ENCODE measurements around the gene DHFR2.
"Not testable (repeated sequence)": the region's sequence is repeated elsewhere in the genome, so short reads cannot be mapped to it uniquely, and the experiment has no call there.

The DHFR2 gene

GRCh38 chr3:94062513-94063404, at the start of gene DHFR2, which contains the start of gene NSUN3:
Gene DHFR2 (minus strand): TSS chr3:94062916. CDS start chr3:94061511, 1,405 bp downstream.
Gene NSUN3 (plus strand): TSS chr3:94063061. CDS start chr3:94063127, 66 bp downstream.
- peak; percentile 97 for FAIRE-seq

GRCh38 chr3:94110854-94111253, 48.1 kb upstream of the DHFR2 start:
- FAIRE-seq = no peak

DNA sequence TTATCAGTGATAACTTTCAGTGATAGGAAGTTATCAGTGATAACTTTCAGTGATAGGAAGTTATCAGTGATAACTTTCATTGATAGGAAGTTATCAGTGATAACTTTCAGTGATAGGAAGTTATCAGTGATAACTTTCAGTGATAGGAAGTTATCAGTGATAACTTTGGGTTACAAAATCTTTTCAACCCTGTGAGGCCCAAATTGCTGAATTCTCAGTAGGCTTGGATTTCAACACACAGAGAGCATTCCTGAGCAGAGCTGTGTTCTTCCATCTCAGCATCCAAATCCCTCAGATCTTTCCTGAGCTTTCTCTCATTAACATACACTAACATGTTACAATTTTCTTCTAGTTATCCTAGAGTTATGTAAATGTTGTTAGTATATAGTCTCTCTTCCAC, 47.5 kb upstream of the DHFR2 start:
- not testable (repeated sequence) for FAIRE-seq

- no peak for FAIRE-seq
Measured at GRCh38 chr3:94106268-94106667, 43.6 kb upstream of the DHFR2 start.

DNA sequence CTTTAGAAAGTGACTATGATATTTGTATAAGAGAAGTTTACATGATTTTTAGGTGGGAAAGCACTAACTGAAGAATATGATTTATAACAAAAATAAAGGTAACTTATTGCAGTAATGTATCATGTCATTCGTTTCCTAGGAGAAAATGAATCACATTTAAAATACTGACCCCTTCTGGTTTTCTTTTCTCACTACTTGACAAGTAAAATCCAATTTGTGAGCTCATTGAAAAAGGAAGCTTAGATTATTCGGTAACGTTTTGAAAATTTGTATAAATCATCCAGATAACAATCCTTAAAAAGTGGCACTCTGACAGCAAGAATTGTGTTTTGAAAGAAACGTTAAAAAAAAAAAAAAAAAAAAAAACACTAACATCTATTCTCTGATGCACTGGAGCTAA, 39.1 kb upstream of the DHFR2 start:
- no peak for FAIRE-seq

- FAIRE-seq = no peak
Measured at GRCh38 chr3:94099311-94099710, 36.6 kb upstream of the DHFR2 start.

DNA sequence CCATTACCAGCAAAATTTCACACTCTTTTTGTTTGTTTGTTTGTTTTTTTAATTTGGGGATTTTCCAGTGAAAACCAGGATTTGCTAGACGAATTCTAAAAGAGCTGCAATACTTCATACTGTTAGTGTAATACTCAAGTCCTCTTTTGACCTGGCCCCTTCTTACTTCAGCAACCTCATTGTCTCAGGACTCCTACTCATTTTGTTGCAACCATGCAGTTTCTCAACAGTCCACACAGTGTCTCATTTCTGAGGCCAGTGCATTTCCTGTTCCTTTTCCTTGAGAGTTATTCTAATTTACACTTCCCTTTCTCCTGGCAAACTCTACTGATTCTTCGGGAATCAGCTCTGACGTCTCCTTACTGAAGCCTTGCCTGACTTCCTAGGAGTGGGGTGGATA, 35.7 kb upstream of the DHFR2 start:
- FAIRE-seq = no peak

DNA sequence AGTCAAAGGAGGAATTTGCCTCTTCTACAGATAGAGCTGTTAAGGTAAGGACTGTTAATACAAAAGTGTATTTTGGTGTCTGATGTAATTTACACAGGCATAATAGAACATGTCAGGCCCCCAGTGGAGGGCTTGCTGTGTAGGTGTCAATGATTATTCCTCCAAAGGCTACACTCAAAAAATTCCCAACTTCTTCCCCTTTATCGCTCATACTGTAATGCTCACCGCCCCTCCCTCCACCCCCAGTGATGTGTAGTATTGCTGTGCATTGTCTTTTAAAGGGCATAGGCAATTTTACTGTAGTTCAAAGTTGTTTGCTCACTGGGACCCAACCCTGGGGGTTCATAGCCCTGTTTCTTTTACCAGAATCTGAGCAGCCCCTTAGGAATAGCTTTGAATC, 32.4 kb upstream of the DHFR2 start:
- FAIRE-seq = no peak

GRCh38 chr3:94093151-94093550, 30.4 kb upstream of the DHFR2 start:
- no peak for FAIRE-seq

- no peak for FAIRE-seq
Measured at GRCh38 chr3:94092086-94092485, 29.4 kb upstream of the DHFR2 start.

- no peak for FAIRE-seq
Measured at GRCh38 chr3:94089126-94089525, 26.4 kb upstream of the DHFR2 start.

DNA sequence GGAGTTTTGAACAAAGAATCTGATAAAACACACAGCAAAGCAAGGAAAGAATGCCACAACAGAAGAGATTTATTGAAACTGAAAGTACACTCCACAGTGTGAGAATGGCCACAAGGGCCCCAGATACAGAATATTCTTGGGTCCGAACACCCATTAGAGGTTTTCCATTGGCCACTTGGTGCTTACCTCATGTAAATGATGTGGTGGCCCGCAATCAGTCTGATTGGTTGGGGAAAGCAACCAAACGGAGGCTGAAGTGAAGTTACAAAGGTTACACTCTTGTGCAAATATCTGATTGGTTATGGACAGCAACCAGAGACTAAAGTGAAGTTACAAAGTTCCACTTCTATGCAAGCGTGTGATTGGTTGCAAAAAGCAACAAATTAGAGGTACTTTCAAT, 20.5 kb upstream of the DHFR2 start:
- no peak for FAIRE-seq

DNA sequence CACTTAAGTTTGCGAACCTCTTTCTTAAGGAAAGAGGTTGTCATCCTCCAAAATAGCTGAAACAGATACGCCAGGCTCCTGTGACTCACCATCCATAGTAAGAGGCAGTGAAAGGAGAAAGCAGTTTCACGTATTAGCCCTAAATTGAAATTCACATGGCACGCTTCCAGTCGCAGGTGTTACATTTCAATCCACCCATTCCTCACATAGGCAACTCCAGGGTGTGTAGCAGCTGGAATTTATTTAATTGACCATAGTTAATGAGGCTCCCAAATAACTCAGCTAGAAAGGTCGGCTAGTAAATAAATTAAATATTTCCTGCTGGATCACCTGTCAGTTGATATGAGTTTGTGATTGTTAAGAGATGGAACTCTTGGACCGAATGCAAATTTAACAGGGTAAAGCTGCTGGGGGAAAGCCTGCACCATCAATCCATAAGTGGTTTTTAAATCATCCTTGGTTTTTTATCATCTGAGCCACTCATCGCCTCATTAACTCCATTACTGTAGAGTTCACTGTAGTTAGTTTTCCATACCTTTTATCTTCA, 19.7 kb upstream of the DHFR2 start:
- FAIRE-seq = peak; percentile 89

DNA sequence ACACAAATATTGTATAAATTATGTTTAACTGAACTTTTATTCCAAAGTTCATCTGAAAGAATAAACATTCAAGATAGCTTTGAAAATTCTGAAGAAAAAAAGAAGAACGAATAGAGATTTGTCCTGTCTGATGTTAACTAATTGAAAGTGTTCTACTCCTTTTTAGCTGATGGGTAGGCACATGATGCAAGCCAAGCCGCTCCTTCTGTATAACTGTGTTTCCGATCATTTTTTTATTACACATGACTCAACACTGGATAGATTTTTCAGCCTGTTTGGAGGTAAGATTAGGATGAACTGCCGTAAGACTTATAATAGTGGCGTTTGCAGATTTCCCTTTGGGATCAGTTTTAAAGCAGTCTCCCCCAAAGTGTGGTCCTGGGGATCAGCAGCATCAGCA, 19.2 kb upstream of the DHFR2 start:
- peak; percentile 21 for FAIRE-seq

- not testable (repeated sequence) for FAIRE-seq
Measured at GRCh38 chr3:94080552-94080951, 17.8 kb upstream of the DHFR2 start.

DNA sequence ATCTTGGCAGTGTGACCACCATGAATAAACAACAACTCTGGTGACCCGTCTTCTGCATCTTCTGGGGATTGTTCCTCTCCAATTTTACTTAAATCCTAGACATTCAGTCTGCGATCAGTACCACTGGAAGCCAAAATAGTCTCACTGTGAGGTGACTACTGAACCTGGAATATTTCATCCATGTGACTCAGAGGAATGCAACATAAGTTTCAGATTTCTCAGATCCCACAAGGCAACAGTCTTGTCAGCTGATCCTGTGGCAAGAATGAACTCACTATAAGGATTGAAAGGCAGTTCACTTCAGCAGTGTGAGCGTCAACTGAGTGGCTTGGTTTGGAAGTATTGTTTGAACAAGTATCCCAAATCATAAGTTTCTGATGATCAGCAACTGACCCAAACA, 13.3 kb upstream of the DHFR2 start:
- no peak for FAIRE-seq

DNA sequence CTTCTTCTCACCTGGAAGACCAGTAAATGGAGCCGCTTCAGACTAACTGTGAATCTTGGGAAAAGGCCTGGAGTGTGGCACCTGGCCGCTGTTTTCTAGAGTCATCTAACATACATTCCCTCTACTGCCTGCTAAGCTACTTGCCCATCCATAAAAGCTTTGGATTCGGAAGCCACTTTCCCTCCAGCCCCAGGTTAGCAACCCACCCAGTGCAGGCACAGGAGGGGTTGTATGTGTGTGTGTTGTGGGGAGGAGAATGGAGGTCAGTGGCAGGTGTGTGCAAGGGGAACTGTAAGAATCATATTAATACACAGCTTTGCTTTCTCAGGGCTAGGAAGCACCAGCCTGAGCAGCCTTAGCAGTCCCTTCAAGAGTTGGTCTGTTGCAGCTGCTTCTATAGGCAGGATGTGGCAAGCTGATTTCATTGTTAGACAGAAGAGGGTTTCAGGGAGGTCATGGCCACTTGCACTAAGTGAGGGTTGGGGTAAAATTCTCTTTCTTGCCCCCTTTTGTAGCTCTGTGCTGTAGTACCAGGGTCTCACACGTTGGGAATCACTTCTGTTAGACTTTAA, 9.1 kb upstream of the DHFR2 start:
- no peak for FAIRE-seq

DNA sequence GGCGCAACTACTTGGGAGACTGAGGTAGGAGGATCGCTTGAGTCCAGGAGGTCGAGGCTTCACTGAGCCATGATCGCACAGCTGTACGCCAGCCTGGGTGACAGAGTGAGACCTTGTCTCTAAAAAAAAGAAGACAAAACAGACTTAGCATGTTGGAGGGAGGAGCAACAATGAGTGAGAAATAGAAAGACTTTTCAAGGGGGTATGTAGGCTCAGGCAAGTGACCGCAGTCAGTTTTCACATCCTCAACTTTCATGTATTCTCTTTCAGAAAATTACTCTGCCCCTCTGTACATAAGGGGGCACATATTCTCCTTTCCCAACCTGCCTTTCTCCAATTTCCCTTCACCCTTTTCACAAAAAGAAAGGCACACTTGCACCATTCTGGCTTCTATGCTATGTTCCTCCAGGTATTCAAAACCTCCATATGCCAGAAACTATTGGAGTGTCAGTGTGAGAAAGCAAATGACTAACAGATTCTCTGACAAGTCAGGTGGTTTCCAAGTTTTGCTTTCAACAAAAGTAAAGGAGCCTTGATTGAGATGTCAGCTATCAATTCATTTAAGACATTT, 7.7 kb upstream of the DHFR2 start:
- no peak for FAIRE-seq

DNA sequence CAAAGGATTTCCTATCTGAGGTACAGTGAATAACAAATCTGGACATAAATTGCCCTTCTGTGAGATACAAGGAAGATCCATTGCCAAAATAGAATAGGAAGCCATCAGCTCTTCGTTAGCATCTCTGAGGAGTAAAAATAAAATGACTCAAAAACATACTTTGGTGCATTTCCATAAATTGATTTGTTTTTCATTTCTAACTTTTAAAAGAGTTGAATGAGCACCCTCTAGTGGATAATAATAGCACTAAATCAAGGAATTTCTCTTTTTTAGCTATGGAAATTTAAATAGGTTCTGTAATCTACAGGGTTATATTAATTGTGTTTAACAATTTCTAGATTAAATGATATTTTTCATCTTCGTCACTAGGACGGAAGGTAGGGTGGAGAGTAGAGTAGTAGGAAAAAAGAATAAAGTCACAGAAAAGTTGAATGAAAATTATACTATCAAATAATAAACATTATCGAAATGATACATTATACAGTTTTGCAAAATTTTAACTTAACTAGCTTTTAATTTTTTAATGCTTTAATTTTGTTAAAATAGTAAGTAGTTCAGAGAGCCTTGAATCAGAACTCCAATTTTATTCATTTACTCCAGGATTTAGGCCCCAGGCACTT, 6.6 kb upstream of the DHFR2 start:
- peak; percentile 100 for FAIRE-seq

GRCh38 chr3:94066506-94067500, 4.1 kb upstream of the DHFR2 start:
- no peak for FAIRE-seq

GRCh38 chr3:94065819-94066480, 3.2 kb upstream of the DHFR2 start:
- no peak for FAIRE-seq

Measured in islet of Langerhans (tissue), 1 donor.